HG03060 (cell line): Measurements from ENCODE around the gene OR10G8.
"Not testable (repeated sequence)": the region's sequence is repeated elsewhere in the genome, so short reads cannot be mapped to it uniquely, and the experiment has no call there.

ENCODE experiments used
- ATAC-seq: cut with Tn5 transposase; IDR thresholded peaks from one replicate; pipeline ENCODE4 v1.9.1; 2021; ENCODE audit warnings: low read depth, moderate number of reproducible peaks; ENCODE audit not compliant: unreplicated experiment

Gene OR10G8, protein sequence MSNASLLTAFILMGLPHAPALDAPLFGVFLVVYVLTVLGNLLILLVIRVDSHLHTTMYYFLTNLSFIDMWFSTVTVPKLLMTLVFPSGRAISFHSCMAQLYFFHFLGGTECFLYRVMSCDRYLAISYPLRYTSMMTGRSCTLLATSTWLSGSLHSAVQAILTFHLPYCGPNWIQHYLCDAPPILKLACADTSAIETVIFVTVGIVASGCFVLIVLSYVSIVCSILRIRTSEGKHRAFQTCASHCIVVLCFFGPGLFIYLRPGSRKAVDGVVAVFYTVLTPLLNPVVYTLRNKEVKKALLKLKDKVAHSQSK

DNA sequence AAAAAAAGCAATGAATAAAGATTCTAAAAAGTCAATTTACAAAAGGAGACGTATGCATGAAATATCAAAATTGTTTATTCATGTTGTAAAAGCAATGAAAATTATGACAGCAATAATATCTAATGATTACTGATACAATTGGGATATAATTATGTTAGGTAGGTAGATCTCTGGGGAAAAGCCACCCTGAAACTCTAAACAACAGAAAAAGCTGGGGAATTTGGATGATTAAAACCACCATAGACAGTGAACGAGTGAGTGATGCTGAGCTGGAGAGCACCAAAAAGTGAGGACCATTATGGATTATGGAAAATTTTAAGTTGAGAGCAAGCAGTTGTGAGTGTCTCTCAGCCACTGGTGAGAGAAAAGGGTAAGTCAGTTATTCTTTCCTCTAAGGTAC, at the start of gene OR10G8:
OR10G8 (plus strand) TSS at position 301 of the 400 bp plus-strand sequence. CDS start 2,825 bp downstream, outside the sequence.
- ATAC-seq = no peak

DNA sequence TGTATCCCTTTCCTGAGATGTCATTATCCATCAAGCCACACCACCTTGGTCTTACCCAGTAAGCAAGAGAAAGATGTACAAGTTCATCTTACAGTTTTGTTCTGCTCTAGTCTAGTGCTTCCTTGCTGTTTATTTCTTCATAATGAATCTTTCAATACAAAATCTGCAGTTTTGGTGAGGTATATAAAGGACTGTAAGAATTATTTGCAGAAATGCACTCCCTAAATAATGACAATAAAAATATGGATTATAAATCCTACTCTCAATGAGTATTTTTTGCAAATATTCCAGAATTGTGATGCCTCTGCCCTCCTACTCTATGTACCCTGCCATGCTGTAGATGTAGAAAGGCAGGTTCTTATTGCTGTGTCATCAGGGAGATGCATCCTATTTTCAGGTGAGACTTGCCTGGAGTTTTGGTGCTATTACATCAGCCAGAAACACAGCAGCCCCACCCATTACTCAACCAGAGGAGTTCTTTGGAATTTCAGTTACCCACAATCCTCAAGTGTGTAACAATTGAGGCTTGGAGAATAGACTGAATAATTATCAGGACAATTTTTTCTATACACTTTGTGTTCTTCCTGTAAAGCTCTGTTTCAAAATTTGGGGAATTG, 48.8 kb upstream of the OR10G8 start, which contains the start of gene OR10S1:
OR10S1 (minus strand) TSS at position 51 of the 617 bp plus-strand sequence. CDS start 117 bp downstream, outside the sequence.
- ATAC-seq = no peak

DNA sequence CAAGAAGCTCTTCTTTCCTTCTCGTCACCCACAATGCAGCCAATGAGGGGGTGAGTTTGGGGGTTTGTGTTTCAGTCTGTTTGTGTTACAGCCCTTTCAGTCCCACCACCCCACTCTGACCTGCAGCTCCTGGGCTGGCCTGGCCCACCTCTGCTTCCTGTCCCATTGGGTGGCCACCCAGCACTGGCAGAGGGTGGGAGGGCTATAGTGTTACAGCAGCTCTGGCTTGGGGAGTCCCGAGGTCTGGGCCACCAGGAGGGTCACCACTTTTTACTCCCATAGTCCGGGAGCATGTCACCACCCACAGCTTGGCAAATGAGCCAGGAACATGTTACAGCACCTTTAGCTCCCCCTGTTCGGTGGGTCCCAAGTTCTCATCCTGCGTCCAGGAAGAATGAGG, 47.3 kb upstream of the OR10G8 start:
- no peak for ATAC-seq

DNA sequence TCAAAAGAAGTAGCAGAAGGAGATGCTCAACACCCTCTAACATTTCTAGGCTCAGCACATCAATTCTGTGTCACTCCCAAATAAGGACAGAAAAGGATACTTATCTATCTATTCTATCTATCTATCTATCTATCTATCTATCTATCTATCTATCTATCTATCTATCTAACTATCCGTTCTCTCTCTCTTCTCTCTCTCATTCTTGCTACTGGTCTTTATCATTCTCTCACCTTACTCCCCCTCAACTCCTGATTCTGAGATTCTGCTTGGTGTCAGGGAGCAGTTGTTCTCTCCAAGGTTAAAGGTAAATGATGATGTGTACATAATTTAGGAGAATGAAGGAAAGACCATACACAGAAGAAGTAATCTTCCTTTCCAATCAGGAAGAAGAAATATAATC, 31.5 kb upstream of the OR10G8 start, which contains the start of gene OR10G6:
OR10G6 (minus strand) TSS at position 43 of the 400 bp plus-strand sequence; CDS start at position 43, 0 bp downstream.
- no peak for ATAC-seq

DNA sequence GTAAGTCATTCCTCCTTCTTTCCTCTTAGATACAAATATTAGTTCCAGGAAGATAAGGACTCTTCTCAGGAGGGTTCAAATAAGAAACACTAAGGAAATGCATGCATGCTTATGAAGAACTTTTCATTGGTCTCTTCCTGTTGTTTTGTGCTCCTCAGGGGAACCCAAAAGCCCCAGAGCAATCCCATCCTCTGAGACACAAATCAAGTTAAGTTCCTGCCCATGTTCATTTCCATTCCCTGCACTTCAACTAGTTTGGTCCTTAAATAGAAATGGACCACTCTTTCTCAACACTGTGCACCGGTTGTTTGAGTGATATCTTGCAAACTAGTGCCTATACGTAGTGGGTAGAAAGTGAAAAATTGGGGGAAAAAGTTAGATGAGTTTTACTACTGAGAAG, 13.9 kb upstream of the OR10G8 start, which contains the start of gene OR10G4:
OR10G4 (plus strand) TSS at position 301 of the 400 bp plus-strand sequence. CDS start 2,578 bp downstream, outside the sequence.
- ATAC-seq = no peak

DNA sequence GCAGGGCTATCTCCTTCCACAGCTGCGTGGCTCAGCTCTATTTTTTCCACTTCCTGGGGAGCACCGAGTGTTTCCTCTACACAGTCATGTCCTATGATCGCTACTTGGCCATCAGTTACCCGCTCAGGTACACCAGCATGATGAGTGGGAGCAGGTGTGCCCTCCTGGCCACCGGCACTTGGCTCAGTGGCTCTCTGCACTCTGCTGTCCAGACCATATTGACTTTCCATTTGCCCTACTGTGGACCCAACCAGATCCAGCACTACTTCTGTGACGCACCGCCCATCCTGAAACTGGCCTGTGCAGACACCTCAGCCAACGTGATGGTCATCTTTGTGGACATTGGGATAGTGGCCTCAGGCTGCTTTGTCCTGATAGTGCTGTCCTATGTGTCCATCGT, 10.8 kb upstream of the OR10G8 start:
- not testable (repeated sequence) for ATAC-seq

DNA sequence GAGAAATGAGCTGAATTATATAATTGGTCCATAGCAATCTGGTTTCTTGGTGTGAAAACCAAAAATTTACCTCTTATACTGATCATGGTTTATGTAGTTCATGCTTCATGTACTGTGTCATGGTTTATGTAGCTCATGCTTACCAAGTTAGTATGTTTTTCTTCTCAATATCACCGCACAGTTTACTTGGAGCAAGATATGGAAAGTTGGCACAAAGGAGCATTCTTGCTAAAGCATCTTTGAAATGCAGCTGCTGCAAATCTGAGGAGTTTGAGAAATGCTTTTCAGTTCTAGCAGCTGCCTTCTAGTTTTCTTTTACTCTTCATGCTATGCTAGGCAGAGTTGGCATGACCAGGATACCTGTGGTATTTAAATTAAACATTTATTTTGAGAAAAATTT, 10.1 kb downstream of the OR10G8 start:
- no peak for ATAC-seq

DNA sequence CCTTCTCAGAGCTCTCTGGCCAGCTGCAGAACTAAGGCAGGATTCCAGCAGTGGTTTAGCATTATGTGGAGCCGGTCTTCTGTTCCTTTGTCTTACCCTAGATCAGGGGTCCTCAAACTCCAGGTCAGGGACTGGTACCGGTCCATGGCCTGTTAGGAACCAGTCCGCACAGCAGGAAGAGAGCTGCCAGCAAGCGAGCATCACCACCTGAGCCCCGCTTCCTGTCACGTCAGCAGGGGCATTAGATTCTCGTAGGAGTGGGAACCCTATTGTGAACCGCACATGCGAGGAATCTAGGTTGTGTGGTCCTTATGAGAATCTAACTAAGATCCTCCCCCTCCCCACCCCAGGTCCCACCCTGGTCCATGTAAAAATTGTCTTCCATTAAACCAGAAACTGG, 13.0 kb downstream of the OR10G8 start:
- no peak for ATAC-seq

DNA sequence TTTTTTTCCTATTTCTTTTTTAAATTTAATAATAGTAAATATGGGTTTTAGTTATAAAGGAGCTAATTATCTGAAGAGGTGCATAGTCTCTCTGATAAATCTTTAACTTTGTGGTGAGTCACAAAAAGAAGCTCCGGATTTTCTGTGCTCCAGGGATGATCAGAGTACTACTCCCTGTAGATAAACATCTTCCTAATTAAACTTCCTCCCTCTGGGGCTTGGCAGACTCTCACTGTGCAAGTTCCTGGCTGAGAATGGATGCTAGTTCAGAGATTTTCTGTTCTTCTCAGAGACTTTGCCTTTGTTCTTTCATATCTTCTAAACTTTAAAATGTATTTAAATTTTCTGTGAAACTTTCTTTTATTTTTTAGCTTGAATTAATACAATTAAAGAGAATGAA, 14.7 kb downstream of the OR10G8 start, which contains the start of gene OR10G7:
OR10G7 (minus strand) TSS at position 72 of the 400 bp plus-strand sequence. CDS start 2,324 bp downstream, outside the sequence.
- ATAC-seq = no peak

DNA sequence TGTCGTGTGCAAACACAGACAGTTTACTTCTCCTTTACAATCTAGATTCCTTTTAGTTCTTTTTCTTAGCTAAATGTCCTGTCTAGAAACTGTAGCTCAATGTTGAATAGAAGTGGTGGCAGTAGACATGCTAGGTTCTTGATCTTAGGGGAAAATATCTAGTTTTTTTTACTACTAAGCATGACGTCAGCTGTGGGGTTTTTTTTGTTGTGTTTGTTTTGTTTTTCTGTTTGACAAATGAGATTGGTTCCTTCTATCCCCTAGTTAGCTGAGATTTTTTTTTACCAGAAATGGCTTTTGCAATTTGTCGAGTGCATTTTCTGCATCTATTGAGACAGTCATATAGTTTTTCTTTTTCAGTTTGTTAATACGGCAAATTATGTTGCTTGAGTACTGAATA, 16.8 kb downstream of the OR10G8 start:
- no peak for ATAC-seq

DNA sequence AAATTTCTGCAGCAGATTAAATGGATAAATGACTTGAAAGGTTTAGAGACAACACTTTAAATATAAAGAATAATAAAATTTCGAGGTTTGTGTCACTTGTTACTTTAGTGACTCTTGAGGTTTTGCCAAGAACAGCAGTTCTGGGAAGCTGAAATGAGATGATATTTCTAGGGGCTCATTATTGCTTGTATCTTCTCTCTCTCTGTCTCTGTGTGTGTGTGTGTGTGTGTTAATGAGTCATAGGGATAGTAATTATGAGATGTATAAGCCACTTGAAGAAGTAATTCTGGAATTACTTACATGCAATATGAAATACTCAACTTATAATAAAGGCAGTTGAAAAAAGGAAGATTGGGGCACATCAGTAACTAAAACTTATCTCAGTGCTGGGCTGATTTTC, 24.1 kb downstream of the OR10G8 start:
- ATAC-seq = no peak

DNA sequence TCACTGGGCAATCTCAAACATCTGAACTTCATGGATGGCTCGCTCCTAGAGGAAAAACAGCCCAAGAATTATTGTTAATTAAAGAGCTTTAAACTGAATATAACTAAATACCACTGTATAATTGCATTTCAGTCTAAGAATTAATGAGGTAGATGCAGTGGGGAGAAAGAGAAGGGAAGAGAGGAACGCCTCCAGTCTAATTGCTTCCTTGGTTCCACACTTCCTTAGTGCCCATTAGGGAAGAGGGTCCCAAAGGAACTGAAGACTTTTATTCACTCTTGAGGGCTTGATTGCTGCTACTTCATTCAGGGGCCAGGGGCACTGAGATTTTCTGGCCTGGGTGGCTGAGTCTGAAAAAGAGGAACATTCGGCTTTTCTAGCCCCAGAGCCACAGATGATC, 26.4 kb downstream of the OR10G8 start:
- no peak for ATAC-seq

DNA sequence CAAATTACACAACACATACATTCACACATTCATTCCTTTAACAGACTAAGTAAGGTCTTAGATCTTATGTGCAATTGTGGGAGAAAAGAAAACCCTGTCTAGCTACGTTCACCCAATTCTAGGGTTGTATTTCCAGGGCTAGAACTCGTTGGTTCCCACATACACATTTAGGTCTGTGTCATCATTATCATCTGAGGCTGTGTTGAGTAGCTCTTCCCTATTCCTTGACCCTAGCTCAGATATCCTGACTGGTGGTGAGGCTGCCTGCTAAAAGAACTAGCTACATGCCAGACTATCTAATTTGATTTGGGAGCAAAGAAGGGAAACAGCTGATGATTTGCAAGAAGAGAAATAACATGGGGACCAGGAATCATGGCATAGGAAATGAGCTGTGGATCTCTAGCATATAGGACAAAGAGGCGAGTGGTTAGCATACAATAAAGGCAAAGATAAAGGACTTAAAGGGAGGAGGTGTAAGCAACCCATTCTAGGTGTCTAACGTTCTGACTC, 42.1 kb downstream of the OR10G8 start:
- no peak for ATAC-seq

DNA sequence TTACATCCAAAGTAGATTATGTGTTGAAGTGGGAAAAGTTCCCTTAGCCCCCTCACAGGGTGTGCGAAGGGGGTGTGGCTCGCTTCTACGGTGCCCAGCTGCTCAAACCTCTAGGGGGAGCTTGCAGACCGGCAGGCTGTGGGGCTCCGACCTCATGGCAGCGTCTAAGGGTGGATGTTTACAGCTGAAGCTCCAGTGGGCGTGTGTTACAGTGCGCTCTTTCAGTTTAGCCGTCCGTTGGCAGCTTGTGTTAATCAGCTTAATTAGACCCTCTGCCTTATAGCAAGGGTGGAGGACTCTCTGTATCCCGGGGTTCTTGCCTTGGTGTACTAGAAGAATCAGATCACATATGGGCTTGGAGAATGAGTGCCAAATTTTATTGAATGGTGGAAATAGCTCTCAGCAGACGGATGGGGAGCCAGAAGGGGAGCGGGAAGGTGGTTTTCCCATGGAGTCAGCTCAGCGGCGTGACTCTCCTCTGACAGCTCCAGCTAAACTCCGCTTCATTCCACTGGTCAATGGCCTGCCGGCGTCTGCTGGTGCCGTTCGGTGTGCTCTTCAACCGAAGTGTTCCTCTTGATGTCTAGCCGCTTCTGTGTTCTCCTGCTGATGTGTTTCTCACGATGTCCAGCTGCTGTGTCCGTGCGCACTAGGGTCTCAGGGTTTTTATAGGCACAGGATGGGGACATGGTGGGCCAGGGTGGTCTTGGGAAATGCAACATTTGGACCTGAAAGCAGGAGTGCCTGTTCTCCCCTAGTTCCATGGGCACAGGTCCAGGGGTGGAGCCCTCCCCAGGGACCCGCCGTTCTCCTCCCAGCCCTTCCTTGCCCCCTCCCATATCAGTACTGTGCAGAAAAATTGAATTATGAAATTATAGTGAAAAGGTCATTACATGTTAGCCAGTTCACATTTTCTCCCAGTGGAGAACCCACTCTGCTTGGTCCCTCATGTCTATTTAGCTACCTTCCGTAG, 43.1 kb downstream of the OR10G8 start:
- peak; percentile 48 for ATAC-seq

DNA sequence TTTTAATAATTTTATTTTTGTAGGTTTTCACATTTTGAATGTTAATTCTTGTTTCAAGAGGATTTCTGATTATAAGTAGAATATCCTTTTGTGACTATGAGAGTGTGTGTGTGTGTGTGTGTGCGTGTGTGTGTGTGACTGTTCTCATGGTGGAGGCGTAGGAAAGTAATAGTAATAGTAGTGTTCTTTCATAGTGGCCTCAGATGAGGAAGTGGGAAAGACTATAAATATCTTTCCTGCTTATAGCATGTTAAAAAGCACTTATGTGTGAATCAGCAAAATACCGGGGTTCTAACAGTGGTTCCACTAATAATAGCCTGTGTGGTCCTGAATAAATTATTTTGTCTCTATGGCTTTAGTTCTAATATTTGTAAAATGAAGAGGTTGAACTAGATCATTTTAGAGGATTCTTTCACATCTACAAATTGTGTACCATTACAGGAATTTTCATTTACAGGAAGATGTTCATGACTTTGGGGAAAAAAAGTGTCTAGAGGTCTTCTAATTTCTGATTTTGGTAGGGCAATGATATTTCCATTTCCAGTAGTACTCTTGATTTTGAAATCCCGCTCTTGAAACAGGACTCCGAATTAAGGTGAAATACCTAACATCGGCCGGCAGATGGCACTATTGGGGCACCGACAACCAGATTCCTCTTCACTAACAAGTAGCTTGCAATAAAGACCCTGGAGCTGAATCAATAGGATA, 44.5 kb downstream of the OR10G8 start:
- ATAC-seq = peak; percentile 93

DNA sequence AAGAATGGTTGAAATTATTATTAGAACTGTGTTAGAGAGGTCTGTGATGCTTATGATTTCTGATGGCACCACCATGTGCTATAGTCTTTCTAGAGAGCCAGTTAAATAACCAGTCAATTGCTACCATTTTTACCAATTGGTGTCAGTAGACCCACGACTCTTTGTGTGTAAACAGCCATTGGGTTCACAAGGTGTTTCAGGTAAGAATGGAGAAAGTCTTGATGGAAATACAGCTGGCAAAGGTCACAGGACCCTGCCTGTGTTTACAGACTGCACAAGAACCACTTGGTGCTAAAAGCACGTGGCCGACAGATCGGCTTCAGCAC, 45.0 kb downstream of the OR10G8 start:
- no peak for ATAC-seq

DNA sequence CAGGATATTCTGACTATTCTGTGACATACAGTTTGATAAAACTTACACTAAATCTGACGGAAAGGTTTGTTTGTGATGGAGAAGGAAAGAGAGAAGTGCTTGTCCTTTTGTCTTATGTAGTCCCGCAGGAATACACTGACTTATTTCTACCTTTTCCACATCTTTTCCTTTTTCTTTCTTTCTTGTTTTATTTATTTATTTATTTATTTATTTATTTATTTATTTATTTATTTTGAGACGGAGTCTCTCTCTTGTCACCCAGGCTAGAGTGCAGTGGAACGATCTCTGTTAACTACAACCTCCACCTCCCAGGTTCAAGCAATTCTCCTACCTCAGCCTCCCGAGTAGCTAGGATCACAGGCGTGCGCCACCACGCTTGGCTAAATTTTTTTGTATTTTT, 45.5 kb downstream of the OR10G8 start:
- no peak for ATAC-seq

DNA sequence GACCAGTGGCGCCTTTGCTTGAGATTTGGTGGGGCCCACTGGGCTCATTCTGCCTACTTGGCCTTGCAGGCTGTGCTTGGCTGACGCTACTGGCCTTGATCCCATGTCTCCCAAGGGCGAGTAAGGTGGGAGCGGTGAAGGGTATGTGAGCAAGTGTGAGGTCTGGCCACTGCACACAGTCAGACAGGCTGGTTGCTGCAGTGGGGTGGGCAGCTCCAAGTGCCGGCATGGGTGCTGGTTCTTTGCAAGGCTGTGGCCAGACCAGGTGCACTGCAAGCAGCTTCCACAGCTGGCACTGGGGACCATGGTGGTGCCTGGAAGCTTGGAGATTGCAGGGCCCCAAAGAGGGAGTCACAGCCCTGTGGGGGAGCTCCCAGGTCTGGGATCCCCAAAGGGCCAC, 48.0 kb downstream of the OR10G8 start:
- ATAC-seq = no peak

DNA sequence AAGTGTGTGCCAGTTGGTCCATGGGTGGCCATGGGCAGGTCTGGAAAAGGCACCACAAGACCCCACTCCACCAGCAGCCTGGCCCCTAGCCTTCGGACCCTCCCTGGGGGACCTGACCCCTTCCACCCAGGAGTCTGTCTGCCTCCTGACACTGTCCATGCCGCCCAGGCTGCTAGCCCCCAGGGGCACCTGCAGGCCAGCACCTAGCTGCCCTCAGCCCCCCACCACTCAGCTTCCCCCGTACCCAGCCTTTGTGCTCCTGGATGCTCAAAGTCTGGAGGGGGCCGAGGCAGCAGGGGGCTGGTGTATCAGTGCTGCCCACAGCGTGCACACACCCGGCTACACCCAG, 48.9 kb downstream of the OR10G8 start:
- ATAC-seq = no peak
